Activated effector memory CD4-positive, alpha-beta T cell treated with anti-CD3 and anti-CD28 coated beads, Interleukin-2, amount 50 U/mL, for 16 hours (primary cell): Measurements from ENCODE around the gene CFAP46.
"Not testable (repeated sequence)": the region's sequence is repeated elsewhere in the genome, so short reads cannot be mapped to it uniquely, and the experiment has no call there.

Experiments
- DNase-seq: peaks from one replicate; pipeline ENCODE4 v3.0.0-alpha.2; 2020

CFAP46 gene

GRCh38 chr10:132898391-132899053 is 43.8 kb downstream of the CFAP46 start:
- peak; percentile 54 for DNase-seq

DNA sequence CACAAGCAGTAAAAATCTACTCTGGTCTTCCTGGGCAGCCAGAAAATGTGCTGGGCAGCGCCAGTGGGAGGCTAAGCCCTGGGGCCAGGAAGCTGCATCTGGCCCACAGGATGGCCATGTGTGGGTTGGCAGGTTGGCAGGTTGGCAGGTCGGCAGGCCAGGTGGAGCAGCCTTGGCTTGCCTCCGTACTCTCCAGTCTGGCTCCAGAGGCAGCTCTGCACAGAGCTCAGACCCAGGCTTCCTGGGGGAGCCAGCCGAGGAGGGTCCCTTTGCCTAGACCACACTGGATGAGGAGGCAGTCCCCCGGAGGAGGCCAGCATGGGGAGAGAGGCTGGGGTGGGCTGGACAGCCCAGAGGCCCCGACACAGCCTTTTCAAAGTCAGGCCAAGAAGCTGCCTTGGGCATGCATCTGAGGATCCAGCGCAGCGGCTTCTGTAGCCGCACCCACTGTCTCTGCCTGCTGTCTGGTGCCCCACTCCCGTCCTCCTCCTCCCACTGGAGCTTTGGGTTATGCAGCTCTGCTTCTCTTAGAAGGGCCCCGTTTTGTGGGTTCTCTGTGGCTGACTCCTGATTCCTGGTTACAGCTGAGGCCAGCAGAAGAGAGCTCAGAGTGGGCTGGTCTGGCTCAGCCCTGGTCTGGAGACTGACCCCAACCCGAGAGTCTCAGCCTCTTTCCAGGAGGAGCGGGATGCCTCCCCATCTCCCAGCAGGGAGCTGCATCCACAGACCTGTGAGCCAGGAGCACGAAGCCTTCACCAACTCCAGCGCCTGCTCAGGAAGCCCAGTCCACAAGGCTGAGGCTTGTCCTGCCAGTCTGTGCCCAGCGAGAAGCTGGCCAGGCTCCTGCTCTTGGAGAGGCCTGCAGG is 44.6 kb downstream of the CFAP46 start:
- peak; percentile 50 for DNase-seq

GRCh38 chr10:132893786-132894185 is 48.6 kb downstream of the CFAP46 start:
- DNase-seq, result peak; percentile 25

DNA sequence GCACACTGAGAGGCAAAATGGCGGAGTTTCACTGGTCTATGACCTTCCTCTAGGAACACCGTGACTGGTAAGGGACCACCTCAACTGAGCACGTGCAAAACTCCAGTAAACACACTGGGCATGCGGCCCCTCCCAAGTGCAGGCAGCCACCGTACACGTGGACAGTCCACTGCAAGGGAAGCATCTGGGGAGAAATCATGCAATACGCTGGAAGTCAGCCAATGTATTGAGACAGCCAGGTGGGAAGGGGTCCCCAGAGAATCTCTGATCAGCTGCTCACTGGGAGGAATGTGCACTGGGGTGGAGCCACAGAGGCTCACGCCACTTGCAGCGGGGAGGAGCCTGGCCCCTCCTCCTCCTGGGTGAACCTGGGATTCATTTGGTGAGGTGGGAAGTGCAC is 49.3 kb downstream of the CFAP46 start:
- peak; percentile 14 for DNase-seq

GRCh38 chr10:132892004-132892403 is 50.4 kb downstream of the CFAP46 start:
- DNase-seq, result peak; percentile 2

DNA sequence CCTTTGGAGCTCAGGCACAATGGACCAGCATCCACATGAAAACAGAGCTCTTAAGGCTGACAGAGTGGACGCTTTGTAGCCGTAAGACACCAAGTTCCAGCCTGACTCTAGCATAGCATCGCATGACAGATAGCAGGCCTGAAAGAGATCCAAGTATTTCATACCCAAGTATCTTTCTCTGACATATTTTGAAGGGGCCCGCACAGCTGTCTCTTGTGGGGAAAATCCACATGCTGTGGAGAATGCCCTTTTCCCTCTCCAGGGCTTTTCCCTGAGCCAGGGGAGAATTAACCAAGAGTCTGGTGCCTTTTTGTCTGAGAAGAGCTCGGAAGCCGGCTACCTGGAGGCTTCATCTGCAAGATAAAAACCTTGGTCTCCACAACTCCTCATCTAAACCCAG is 51.0 kb downstream of the CFAP46 start:
- DNase-seq, result peak; percentile 9

DNA sequence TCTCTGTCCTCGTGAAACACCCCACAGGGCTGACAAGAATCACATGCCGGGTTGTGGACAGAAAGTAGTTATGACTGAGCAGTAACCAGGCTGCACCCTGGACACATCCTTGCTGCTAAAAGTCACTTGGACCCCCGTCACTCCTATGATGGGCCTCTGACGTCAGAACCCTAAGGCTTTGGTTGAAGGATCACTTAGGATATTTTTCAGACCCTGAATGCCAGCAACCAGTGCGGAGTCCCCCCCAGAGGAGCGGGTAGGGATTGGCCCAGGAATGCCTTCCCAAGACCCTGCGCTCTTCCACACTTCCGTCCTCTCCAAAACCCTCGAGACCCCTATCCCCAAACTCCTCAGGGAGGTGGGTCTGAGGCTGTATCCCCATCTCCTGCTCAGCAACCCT is 52.1 kb downstream of the CFAP46 start:
- DNase-seq, result peak; percentile 44

- peak; percentile 43 for DNase-seq
These were observed 52.8 kb downstream of the CFAP46 start for GRCh38 chr10:132889556-132889955.

DNA sequence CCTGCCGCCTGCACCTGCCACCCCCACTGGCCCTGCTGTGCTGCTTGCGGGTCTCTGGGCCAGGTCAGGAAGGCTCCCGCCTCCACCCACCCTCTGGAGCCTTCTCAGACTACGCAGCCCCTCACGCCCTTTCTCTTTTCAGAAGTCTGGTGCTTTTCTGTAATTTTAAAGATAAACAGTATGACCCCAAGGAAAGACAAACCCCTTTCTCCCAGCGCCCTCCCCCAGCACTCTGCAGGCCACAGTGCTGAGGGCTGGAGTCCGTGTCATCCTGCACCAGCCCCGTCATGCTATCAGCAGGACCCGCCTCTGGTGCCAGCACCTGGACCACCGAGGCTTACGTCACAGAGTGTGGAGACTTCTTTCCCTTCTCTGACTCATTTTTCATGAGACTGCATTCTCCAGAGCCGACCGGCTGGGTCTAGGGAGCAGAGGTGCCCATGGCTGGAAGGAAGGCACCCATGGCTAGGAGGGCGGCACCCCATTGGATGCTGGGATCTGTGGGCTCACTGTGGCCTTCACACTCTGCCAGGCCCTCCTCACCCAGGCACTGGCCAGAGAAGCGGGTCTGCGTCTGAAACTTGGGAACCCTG is 53.4 kb downstream of the CFAP46 start:
- peak; percentile 21 for DNase-seq

DNA sequence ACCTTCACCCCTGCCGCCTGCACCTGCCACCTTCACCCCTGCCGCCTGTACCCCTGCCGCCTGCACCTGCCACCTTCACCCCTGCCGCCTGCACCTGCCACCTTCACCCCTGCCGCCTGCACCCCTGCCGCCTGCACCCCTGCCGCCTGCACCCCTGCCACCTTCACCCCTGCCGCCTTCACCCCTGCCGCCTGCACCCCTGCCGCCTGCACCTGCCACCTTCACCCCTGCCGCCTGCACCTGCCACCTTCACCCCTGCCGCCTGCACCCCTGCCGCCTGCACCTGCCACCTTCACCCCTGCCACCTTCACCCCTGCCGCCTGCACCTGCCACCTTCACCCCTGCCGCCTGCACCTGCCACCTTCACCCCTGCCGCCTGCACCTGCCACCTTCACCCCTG is 53.9 kb downstream of the CFAP46 start:
- not testable (repeated sequence) for DNase-seq

DNA sequence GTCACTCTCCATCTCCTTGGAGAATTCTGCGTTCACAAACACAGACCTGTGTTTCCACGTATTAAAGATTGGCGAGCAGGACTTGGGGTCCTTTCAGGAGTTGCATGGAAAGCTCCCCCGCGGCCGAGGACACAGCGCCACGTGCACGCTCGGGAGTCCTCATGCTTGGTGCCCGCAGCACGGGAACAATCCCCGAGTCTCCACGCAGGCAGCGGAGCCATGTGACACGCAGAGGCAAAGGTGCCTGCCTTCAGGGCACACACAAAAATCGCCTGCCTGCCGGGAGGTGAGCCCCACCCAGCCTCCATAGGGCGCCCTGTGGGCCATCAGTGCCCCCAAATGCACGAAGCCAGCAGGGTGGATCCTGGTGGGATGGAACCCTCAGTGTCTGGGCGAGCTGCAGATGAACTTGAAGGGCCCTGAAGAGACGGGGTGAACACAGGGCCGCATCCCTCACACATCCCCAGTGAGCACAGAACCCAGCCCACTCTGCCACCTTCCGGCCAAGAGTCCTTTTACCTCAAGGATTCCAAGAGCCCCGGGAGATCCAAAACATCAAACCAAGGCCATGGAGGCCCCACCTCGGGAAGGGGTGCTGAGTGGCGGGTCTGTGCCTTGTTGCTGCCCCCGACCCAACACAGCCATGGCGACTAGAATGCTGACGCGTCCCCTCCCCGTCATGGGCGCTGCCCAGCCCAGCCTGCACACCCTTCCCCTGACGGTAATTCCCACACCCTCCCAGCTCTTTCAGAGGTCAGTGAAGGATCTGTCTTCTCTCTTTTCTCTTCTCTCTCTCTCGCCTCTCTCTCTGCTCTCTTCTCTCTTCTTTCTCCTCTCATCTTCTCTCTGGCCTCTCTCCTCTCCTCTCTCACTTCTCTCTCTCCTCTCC is 55.9 kb downstream of the CFAP46 start:
- peak; percentile 56 for DNase-seq

DNA sequence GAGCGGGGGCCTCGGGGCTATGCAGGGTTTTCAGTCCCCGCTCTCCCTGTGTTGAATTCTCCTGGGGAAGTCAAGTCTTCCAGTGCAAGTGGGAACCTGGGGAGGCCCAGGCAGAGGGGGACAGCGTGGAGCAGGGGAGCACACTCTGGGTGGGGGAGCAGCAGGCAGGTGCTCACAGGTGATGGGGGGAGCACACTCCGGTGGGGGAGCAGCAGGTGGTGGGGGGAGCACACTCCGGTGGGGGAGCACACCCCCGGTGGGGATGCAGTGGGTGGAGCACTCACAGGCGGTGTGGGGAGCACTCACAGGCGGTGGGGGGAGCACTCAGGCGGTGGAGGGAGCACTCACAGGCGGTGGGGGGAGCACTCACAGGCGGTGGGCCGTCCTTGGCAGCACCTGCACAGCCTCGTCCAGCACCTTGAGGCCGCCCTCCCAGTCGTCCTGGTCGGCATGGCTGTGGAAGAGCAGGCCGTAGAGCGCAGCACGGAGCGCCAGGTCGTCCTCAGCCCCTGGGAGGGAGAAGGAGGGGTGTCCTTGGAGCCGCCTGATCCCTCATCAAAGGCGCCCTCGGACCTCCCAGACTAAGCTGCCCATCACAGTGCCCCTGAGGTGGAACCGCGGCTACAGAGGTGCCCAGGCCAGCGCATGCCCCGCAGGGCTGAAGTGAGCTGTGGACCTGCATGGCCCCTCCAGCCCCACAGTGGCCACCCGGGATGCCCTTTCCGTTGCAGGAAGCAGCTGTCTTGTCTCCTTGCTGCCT is 56.7 kb downstream of the CFAP46 start:
- DNase-seq, result peak; percentile 50

DNA sequence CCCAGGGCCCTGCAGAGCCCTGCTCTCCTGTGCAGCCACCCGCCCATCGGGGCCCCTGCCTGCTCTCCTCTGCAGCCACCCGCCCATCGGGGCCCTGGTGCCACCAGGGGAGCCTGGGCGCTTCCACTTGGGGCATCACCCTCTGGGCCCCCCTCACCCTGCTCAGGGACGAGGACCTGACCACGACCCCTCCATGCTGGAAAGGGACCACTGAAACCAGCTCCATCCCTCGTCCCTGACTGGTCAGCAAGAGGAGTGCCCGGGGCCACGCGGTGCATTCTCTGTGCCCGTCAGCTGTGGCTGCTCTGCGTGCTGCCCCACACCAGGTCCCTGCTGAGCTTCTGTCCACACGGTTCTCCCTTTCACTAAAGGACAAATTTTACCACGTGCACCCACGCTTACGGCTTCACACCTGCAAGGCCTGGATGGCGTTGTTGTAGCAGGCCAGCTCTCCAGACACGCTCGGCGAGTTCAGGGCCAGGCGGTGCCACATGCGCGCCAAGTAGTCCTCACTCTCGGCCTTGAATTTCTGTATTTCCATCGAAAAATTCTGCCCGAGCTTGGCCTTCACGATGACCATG is 57.6 kb downstream of the CFAP46 start:
- DNase-seq, result peak; percentile 56

DNA sequence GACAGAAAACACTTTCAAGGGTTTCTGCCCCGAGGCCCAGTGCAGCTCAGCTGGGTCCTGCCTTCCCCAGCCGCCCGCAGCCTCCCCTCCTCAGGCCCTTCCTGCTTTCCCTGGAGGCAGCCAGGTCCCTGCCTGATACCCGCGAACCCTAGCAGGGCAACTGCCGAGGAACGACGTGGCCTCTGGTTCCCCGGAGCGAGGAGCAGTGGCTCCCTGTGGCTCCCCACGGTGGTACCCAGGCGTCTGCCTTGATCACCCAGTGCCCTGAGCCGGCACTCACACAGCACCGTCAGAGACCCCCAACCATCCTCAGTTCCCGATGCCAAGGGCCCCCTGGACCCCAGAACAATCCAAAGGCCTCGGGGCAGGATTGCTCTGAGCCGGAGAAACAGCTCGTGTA is 58.3 kb downstream of the CFAP46 start:
- peak; percentile 28 for DNase-seq

GRCh38 chr10:132883391-132883881 is 58.9 kb downstream of the CFAP46 start:
- peak; percentile 45 for DNase-seq

DNA sequence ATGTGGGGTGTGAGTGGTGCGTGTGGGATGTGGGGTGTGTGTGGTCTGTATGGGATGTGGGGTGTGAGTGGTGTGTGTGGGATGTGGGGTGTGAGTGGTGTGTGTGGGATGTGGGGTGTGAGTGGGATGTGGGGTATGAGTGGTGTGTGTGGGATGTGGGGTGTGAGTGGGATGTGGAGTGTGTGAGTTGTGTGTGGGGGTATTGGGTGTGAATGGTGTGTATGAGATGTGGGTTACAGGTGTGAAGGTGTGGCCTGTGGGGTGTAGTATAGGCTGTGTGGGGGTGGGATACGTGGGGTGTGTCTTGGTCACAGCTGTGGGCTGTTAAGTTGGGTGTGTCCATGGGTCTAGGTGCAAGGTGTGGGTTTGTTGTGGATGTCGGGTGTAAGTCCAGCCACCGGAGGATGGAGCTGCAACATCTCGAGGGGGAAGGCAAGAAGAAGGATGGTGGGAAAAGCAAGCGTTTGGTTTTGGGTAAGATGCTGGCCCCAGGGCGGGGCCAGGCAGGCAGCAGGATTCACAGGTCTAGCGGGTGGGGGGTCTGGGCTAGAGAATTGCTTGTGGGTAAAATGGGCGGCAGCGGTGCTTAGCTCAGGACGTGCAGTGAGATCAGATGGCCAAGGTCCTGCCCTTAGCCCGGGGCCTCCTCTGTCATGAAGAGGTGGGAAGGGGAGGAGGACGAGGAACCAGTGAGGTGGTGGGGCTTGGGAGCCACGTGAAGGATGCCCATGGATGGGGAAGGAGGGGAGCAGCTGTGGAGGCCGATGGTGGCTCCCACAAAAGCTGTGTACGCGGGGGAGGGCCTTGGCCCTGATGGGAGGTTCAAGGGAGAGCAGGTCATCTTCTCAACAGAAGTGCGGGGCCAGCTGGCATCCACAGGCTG is 60.1 kb downstream of the CFAP46 start:
- DNase-seq, result peak; percentile 56

- DNase-seq, result peak; percentile 33
These were observed 61.0 kb downstream of the CFAP46 start for GRCh38 chr10:132881186-132881920.

GRCh38 chr10:132880128-132880981 is 62.0 kb downstream of the CFAP46 start:
- peak; percentile 52 for DNase-seq
